Esophagus muscularis mucosa (tissue), 4 donors: ENCODE data around the gene GNG13. TPM values are rescaled to one million over a fixed set of nuclear protein-coding genes. Genes with fewer than 3 reads are reported as not detected.
"Not testable (repeated sequence)": the region's sequence is repeated elsewhere in the genome, so short reads cannot be mapped to it uniquely, and the experiment has no call there.

Experiments used
- DNase-seq: peaks from one replicate; pipeline ENCODE4 v3.0.0-alpha.2; 2017; ENCODE audit errors: extremely low spot score
- H3K27ac ChIP-seq, 4 donors: fragments of 200-600 bp; sonication (generic); replicated peaks in 1 of 4; 1 replicate in 3 of 4; 2 replicates in 1 of 4; pipeline ENCODE4 v1.5.1; 2016 to 2019; ENCODE audit warnings: mild to moderate bottlenecking in 1 of 4
- H3K27me3 ChIP-seq, 4 donors: fragments of 200-600 bp; sonication (generic); one replicate each; pipeline versions ENCODE4 v1.5.1 to v1.6.0; 2016 to 2019
- H3K36me3 ChIP-seq, 4 donors: fragments of 200-600 bp; sonication (generic); one replicate each; pipeline ENCODE4 v1.5.1; 2016 to 2019
- H3K4me1 ChIP-seq, 4 donors: fragments of 200-600 bp; sonication (generic); one replicate each; pipeline ENCODE4 v1.5.1; 2016 to 2019
- H3K4me3 ChIP-seq, 4 donors: fragments of 200-600 bp; sonication (generic); 1 replicate in 2 of 4; 2 replicates in 2 of 4; pipeline ENCODE4 v1.5.1; 2016 to 2019; ENCODE audit warnings: mild to moderate bottlenecking in 4 of 4, moderate library complexity in 1 of 4
- H3K9me3 ChIP-seq, 4 donors: fragments of 200-600 bp; sonication (generic); 1 replicate in 3 of 4; 2 replicates in 1 of 4; pipeline ENCODE4 v1.5.1; 2016 to 2019
- EP300 ChIP-seq: sonication (generic); formaldehyde crosslinking; IDR thresholded peaks from one replicate; pipeline ENCODE4 v1.6.1; 2017; ENCODE audit warnings: antibody characterized with exemption
- POLR2A ChIP-seq: fragments of 450-650 bp; IDR thresholded peaks from one replicate; pipeline ENCODE4 v1.6.1; 2017; ENCODE audit warnings: antibody characterized with exemption, moderate library complexity, mild to moderate bottlenecking, low read depth
- POLR2AphosphoS5 ChIP-seq, 2 donors: sonication (generic); formaldehyde crosslinking; IDR thresholded peaks; one replicate each; pipeline ENCODE4 v1.6.1; 2017; ENCODE audit warnings: antibody characterized with exemption in 2 of 2
- WGBS: methylation state at CpG from one replicate; pipeline ENCODE4 v1.1.5; 2018; 5-methylcytosine and 5-hydroxymethylcytosine counted together
- intact Hi-C: fragments of 100-400 bp; cut with DNase I; formaldehyde crosslinking; loops from one replicate; pipeline ENCODE4 v1.15.1; 2023
- total RNA-seq, 4 donors: library from RNA; depleted of rRNA; stranded (reverse); fragments of >200 nt; gene quantifications; one replicate each; pipeline versions ENCODE4 v1.1.0 to v1.2.1, GENCODE V29; 2016
- TF ChIP-seq, protein P1 (sequence below), 3 experiments: fragments of 200-600 bp in 2 of 3; fragments of 450-650 bp in 1 of 3; sonication (generic) in 2 of 3; IDR thresholded peaks; one replicate each; pipeline ENCODE4 v1.5.1; 2017 to 2019; ENCODE audit warnings: antibody characterized with exemption in 3 of 3, mild to moderate bottlenecking in 2 of 3, moderate library complexity in 1 of 3

GNG13 gene
- total RNA-seq, 4 donors from 2014 or later: not detected

DNA sequence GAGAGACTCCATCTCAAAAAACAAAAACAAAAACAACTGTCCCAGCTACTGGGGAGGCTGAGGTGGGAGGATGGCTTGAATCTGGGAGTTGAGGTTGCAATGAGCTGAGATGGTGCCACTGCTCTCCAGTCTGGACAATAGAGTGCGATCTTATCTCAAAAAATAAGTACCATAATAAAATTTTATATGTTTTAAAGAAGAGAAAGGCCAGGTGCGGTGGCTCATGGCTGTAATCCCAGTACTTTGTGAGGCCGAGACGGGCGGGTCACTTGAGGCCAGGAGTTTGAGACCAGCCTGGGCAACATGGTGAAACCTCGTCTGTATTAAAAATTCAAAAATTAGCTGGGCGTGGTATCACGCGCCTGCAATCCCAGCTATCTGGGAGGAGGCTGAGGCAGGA, 23.7 kb downstream of the GNG13 start:
- no peaks in the 10 kb centered on the region for H3K4me1 ChIP-seq
- H3K27ac ChIP-seq: no peak overlapping the region
- intact Hi-C loops: no loop called here
- H3K36me3 ChIP-seq: no peaks in the 10 kb centered on the region
- TF ChIP-seq EP300 (no peak), POLR2AphosphoS5 (IDR thresholded peaks at IDR 0.05) (no peak)
- TF ChIP-seq, protein P1, sequence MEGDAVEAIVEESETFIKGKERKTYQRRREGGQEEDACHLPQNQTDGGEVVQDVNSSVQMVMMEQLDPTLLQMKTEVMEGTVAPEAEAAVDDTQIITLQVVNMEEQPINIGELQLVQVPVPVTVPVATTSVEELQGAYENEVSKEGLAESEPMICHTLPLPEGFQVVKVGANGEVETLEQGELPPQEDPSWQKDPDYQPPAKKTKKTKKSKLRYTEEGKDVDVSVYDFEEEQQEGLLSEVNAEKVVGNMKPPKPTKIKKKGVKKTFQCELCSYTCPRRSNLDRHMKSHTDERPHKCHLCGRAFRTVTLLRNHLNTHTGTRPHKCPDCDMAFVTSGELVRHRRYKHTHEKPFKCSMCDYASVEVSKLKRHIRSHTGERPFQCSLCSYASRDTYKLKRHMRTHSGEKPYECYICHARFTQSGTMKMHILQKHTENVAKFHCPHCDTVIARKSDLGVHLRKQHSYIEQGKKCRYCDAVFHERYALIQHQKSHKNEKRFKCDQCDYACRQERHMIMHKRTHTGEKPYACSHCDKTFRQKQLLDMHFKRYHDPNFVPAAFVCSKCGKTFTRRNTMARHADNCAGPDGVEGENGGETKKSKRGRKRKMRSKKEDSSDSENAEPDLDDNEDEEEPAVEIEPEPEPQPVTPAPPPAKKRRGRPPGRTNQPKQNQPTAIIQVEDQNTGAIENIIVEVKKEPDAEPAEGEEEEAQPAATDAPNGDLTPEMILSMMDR (IDR thresholded peaks at IDR 0.05): no peak
- H3K4me3 ChIP-seq: no peak overlapping the region
- no peak for DNase-seq
- peaks cover 0 to 85% (median 4%) of the 10 kb centered on the region in 4 donors for H3K27me3 ChIP-seq
- H3K9me3 ChIP-seq: no peaks in the 10 kb centered on the region
- WGBS: 90% methylated on average over 9 of the region's 9 CpGs

DNA sequence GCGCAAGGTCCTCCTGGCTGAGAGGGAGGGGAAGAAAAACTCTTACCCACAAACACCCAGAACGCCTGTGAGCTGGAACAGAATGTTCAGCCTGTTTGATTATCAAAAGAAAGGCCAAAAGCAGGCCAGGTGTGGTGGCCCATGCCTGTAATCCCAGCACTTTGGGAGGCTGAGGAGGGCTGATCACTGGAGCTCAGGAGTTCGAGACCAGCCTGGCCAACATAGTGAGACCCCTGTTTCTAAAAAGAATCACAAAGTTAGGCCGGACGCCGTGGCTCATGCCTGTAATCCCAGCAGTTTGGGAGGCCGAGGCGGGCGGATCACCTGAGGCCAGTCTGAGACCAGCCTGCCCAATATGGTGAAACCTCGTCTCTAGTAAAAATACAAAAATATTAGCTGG, 24.2 kb downstream of the GNG13 start:
- H3K27ac ChIP-seq, H3K4me3 ChIP-seq, DNase-seq, H3K36me3 ChIP-seq, H3K4me1 ChIP-seq, H3K9me3 ChIP-seq, intact Hi-C loops: not testable (repeated sequence)
- 89% methylated on average over 10 of the region's 10 CpGs for WGBS
- H3K27me3 ChIP-seq: peaks cover 0 to 79% (median 4%) of the 10 kb centered on the region in 4 donors

DNA sequence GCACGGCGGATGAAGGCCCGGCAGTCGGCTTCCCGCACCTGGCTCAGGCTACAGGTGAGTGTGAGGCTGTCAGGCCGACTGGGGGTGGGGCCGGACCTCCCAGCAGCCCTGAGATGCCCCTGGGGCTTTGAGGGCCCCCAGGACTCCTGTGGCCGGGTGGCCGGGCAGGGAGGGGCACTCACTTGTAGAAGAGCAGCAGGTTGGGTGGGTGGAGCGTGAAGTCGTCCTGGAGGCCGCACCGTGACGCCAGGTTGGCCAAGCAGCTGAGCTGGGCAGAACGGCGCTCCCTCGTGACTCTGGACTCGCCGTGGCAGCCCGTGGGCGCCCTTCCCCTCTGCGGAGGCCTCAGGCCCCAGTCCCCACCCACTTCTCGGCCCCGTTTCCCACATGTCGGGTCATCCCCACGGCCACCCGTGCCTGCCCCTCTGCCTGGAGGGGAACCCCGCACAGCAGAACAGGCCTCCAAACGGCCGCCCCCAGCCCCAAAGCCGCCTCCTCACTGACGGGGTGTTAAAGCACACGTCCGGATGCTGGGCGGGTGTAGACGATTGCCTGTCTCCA, 25.2 kb downstream of the GNG13 start:
- no peak overlapping the region for H3K4me3 ChIP-seq
- H3K9me3 ChIP-seq: no peaks in the 10 kb centered on the region
- WGBS: 74% methylated on average over 26 of the region's 36 CpGs
- peaks cover 0 to 76% (median 4%) of the 10 kb centered on the region in 4 donors for H3K27me3 ChIP-seq
- no peaks in the 10 kb centered on the region for H3K4me1 ChIP-seq
- no peak for DNase-seq
- H3K27ac ChIP-seq: no peak overlapping the region
- no peak for TF ChIP-seq POLR2AphosphoS5 (IDR thresholded peaks at IDR 0.05)
- no peak for TF ChIP-seq POLR2A
- no peak for TF ChIP-seq EP300
- TF ChIP-seq, protein P1 (IDR thresholded peaks at IDR 0.05): no peak
- H3K36me3 ChIP-seq: no peaks in the 10 kb centered on the region
- intact Hi-C loops: no loop called here

DNA sequence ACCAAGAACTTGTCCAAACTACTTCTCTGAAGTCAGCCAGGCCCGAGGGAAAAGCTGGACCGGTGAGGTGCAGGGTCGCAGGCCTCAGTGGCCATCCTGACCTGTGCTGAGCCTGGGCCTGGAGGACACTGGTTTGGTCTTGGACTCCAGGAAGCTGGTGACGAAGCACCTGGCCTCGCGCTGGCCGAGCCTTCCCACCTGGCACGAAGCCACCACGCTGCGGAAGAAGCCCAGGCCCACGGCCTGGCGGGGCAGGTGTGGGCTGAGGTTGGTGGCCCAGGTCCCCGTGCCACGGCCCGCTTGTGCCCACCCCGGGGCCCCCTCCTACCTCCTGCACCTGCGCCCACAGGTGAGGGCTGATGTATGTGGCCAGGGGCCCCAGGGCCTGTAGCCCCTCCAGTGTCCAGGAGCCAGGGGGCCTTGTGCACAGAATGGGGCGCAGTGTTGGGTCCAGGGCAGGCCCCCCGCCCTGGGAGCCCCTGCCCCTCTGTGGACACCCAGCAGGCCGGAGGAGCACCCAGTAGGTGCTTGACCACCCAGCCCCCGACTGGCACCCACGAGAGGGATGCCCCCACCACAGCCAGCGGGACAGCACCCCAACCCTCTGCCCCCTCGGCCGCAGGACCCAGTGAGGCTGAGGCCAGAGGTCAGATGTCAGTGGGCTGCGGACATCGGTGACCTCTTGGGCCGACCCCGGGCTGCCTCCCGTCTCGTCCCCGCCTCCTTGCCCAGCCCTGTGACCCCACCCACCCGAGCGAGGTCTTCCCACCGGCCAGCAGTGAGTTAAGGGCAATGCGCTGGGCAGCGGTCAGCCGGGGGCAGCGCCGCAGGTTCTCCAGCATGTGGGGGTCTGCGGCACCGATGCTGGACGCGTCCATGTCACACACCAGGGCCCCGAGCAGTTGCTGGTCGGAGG, 26.2 kb downstream of the GNG13 start:
- TF ChIP-seq POLR2A (no peak), EP300 (no peak), POLR2AphosphoS5 (IDR thresholded peaks at IDR 0.05) (no peak)
- TF ChIP-seq, protein P1 (IDR thresholded peaks at IDR 0.05): no peak
- Histone ChIP-seq H3K9me3 (no peaks in the 10 kb centered on the region), H3K4me3 (no peak overlapping the region), H3K36me3 (no peaks in the 10 kb centered on the region), H3K27ac (no peak overlapping the region), H3K4me1 (no peaks in the 10 kb centered on the region), H3K27me3 (peaks cover 0 to 76% (median under 1%) of the 10 kb centered on the region in 4 donors)
- intact Hi-C loops: no loop called here
- DNase-seq: no peak
- WGBS: 84% methylated on average over 3 of the region's 46 CpGs

DNA sequence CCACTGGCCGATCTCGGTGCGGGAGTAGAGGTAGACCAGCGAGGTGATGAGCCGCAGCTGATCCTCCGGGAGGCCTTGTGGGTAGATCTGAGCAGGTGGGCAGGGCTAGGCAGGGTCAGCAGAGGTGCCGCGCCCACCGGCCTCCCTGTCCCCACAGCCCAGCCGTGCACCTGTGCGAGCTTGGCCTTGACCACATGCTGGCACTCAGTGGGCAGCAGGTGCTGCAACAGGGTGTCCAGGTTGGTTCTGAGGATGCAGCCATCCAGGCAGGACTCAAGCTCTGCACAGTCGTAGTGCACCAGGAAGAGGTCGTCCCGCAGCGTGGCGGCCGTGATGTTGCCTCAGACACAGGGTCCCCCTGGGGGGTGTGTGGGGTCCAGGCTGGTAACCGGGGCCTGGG, 27.6 kb downstream of the GNG13 start:
- Histone ChIP-seq H3K4me3 (no peak overlapping the region), H3K9me3 (no peaks in the 10 kb centered on the region), H3K4me1 (no peaks in the 10 kb centered on the region), H3K36me3 (no peaks in the 10 kb centered on the region), H3K27me3 (peaks cover 0 to 71% (median 0%) of the 10 kb centered on the region in 4 donors), H3K27ac (no peak overlapping the region)
- TF ChIP-seq EP300 (no peak), POLR2AphosphoS5 (IDR thresholded peaks at IDR 0.05) (no peak)
- TF ChIP-seq, protein P1 (IDR thresholded peaks at IDR 0.05): no peak
- no peak for DNase-seq
- intact Hi-C loops: no loop called here
- WGBS: 97% methylated on average over 12 of the region's 18 CpGs
